B cell (primary cell): ENCODE results near the gene ERG. TPM values are rescaled to one million over a fixed set of nuclear protein-coding genes. Genes with fewer than 3 reads are reported as not detected.

Experiments
- ATAC-seq: fragments of 200-7000 bp; cut with Tn5 transposase; one replicate; pipeline ENCODE4 v1.10.0; 2021; ENCODE audit warnings: low read depth, mild to moderate bottlenecking, moderate number of reproducible peaks, moderate library complexity
- CTCF ChIA-PET: fragments of 350-600 bp; sonication (Branson Sonifier 250); formaldehyde crosslinking; loops from one replicate; lab custom pipeline; 2021; ENCODE audit warnings: antibody characterized with exemption, inconsistent platforms; lab: Charles Lee
- POLR2A ChIA-PET: fragments of 350-600 bp; sonication (Branson Sonifier 250); formaldehyde crosslinking; loops from one replicate; lab custom pipeline; 2021; ENCODE audit warnings: antibody characterized with exemption; lab: Charles Lee
- DNase-seq: peaks from one replicate; pipeline ENCODE4 v3.0.0; 2013
- H2AFZ ChIP-seq: 2 replicates; pipeline ENCODE4 v1.6.1; 2012; ENCODE audit warnings: mild to moderate bottlenecking, low read depth, low read length; ENCODE audit not compliant: insufficient read depth, poor library complexity, severe bottlenecking
- H3K27ac ChIP-seq, 2 donors: 1 replicate in 1 of 2; 2 replicates in 1 of 2; pipeline ENCODE4 v1.5.1; 2012 to 2013; ENCODE audit warnings: low read length in 2 of 2, mild to moderate bottlenecking in 2 of 2, moderate library complexity in 1 of 2
- H3K27me3 ChIP-seq, 4 experiments: fragments of 200-600 bp in 1 of 4; sonication (generic) in 1 of 4; replicated peaks in 1 of 4; 1 replicate in 2 of 4; 2 replicates in 2 of 4; pipeline versions ENCODE4 v1.6.1 to v1.7.0; 2013 to 2016; ENCODE audit warnings: low read length in 3 of 4, mild to moderate bottlenecking in 2 of 4, mixed read lengths in 1 of 4, moderate library complexity in 1 of 4; ENCODE audit not compliant: insufficient read depth in 4 of 4, control insufficient read depth in 3 of 4; ENCODE audit errors: control extremely low read depth in 1 of 4
- H3K36me3 ChIP-seq, 2 experiments: replicated peaks in 1 of 2; 1 replicate in 1 of 2; 2 replicates in 1 of 2; pipeline versions ENCODE4 v1.6.1 to v1.7.1; 2013; ENCODE audit warnings: low read length in 1 of 2; ENCODE audit not compliant: insufficient read depth in 2 of 2, control insufficient read depth in 1 of 2; ENCODE audit errors: control extremely low read depth in 1 of 2, extremely low read depth in 1 of 2
- H3K4me1 ChIP-seq, 2 donors: fragments of 200-600 bp in 1 of 2; sonication (generic) in 1 of 2; 1 replicate in 1 of 2; 2 replicates in 1 of 2; pipeline versions ENCODE4 v1.5.1 to v1.6.1; 2013 to 2017; ENCODE audit warnings: low read length in 2 of 2; ENCODE audit not compliant: control insufficient read depth in 2 of 2, insufficient read depth in 2 of 2
- H3K4me2 ChIP-seq: replicated peaks from 2 replicates; pipeline ENCODE3; 2012; ENCODE audit warnings: mild to moderate bottlenecking, low read depth, low read length; ENCODE audit not compliant: poor library complexity, severe bottlenecking
- H3K4me3 ChIP-seq, 5 experiments: fragments of 200-600 bp in 1 of 5; sonication (generic) in 1 of 5; 1 replicate in 3 of 5; 2 replicates in 2 of 5; pipeline versions ENCODE4 v1.5.1 to v1.7.0; 2011 to 2016; ENCODE audit warnings: low read length in 4 of 5, mild to moderate bottlenecking in 4 of 5, low read depth in 2 of 5, control low read depth in 1 of 5, moderate library complexity in 1 of 5; ENCODE audit not compliant: insufficient read depth in 1 of 5; ENCODE audit errors: control extremely low read depth in 1 of 5, extremely low read depth in 1 of 5
- H3K79me2 ChIP-seq: fragments of 200-600 bp; sonication (generic); one replicate; pipeline ENCODE4 v1.6.0; 2016; ENCODE audit warnings: low read length; ENCODE audit not compliant: control insufficient read depth, insufficient read depth
- H3K9ac ChIP-seq: fragments of 200-600 bp; sonication (generic); 2 replicates; pipeline ENCODE4 v1.6.1; 2017; ENCODE audit warnings: mild to moderate bottlenecking, low read length, moderate library complexity
- H3K9me3 ChIP-seq, 3 donors: one replicate each; pipeline versions ENCODE4 v1.6.1 to v1.7.1; 2013; ENCODE audit warnings: low read length in 2 of 3; ENCODE audit not compliant: control insufficient read depth in 2 of 3, insufficient read depth in 1 of 3; ENCODE audit errors: control extremely low read depth in 1 of 3
- H4K20me1 ChIP-seq: 2 replicates; pipeline ENCODE4 v1.6.0; 2012; ENCODE audit warnings: mild to moderate bottlenecking, low read length; ENCODE audit not compliant: insufficient read depth, control insufficient read depth, poor library complexity, severe bottlenecking
- H3K27ac Mint-ChIP-seq: one replicate; pipeline ENCODE4 v1.8.0; 2021; ENCODE audit warnings: mixed read lengths
- H3K27me3 Mint-ChIP-seq: one replicate; pipeline ENCODE4 v1.8.0; 2021; ENCODE audit warnings: mixed read lengths
- H3K4me1 Mint-ChIP-seq: one replicate; pipeline ENCODE4 v1.8.0; 2021; ENCODE audit warnings: mixed read lengths
- H3K4me3 Mint-ChIP-seq: one replicate; pipeline ENCODE4 v1.8.0; 2021; ENCODE audit warnings: mixed read lengths
- H3K9me3 Mint-ChIP-seq: one replicate; pipeline ENCODE4 v1.8.0; 2022; ENCODE audit warnings: mixed read lengths; ENCODE audit not compliant: insufficient read depth
- EZH2 ChIP-seq: IDR thresholded peaks from 2 replicates; pipeline ENCODE4 v1.6.1; 2012; ENCODE audit warnings: borderline replicate concordance, low read depth, mild to moderate bottlenecking, moderate library complexity, low read length; ENCODE audit not compliant: insufficient read depth, poor library complexity, severe bottlenecking
- WGBS: methylation state at CpG from one replicate; pipeline ENCODE4 v1.1.5; 2013; ENCODE audit warnings: missing lambda C conversion rate; ENCODE audit not compliant: insufficient coverage; 5-methylcytosine and 5-hydroxymethylcytosine counted together
- intact Hi-C: fragments of 100-400 bp; cut with micrococcal nuclease; formaldehyde crosslinking; loops from one replicate; pipeline ENCODE4 v1.10.0; 2022
- polyA plus RNA-seq: library from polyadenylated mRNA; depleted of rRNA; stranded (reverse); fragments of >200 nt; gene quantifications from 2 replicates; pipeline ENCODE4 v1.2.3, GENCODE V29; 2012
- total RNA-seq, 2 donors: library from RNA; stranded (reverse); fragments of 120-200 nt in 1 of 2; gene quantifications; 1 replicate in 1 of 2; 2 replicates in 1 of 2; pipeline versions ENCODE4 v1.2.3 to v1.2.4, GENCODE V29; 2013 to 2022
- TF ChIP-seq, protein P1 (sequence below): fragments of 200-600 bp; IDR thresholded peaks from one replicate; pipeline ENCODE4 v1.8.0; 2022; ENCODE audit warnings: antibody characterized with exemption, mild to moderate bottlenecking

Gene ERG
- total and polyA plus RNA-seq, 2 donors (not counting 1 experiment from before 2014, with no cell fraction given): 0.17 TPM; not detected in 1

DNA sequence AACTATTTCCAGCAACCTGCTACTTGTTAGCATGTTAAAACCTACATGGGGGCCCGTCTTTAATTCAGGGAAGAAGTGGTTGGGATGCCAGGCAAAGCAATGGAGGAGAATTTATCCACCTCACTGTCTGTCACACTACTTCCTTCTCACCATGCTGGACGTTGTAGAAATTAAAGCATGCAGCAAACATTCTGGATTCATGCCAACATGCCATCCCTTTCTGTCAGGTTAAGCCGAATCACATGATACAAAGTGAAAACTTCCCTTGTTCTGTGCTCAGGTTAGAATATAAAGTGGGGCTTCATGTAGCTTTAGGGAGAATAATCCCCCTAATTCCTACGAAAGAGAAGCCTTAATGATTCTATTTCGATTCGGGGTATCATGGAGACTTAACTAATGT lies 95.5 kb downstream of the ERG start:
- H3K36me3 ChIP-seq: no peaks in the 10 kb centered on the region
- H3K9me3 ChIP-seq: peaks cover 0 to 5% (median 0%) of the 10 kb centered on the region in 3 donors
- intact Hi-C loops: no loop called here
- H3K27ac Mint-ChIP-seq: no peak overlapping the region
- DNase-seq (no peak), ATAC-seq (no peak)
- no peaks in the 10 kb centered on the region for H4K20me1 ChIP-seq
- no peak overlapping the region for H3K4me3 Mint-ChIP-seq
- H3K27me3 ChIP-seq: no peaks in the 10 kb centered on the region
- no peak overlapping the region for H3K4me2 ChIP-seq
- H3K4me3 ChIP-seq: no peak overlapping the region
- TF ChIP-seq EZH2: no peak
- POLR2A ChIA-PET: no interaction called here
- no peaks in the 10 kb centered on the region for H3K79me2 ChIP-seq
- no peak overlapping the region for H3K27ac ChIP-seq
- H3K9me3 Mint-ChIP-seq: no peaks in the 10 kb centered on the region
- CTCF ChIA-PET: no interaction called here
- no peaks in the 10 kb centered on the region for H3K4me1 ChIP-seq
- no CpG with 5 or more reads among the region's 6 CpGs for WGBS
- H3K4me1 Mint-ChIP-seq: no peaks in the 10 kb centered on the region
- no peak overlapping the region for H2AFZ ChIP-seq
- no peaks in the 10 kb centered on the region for H3K27me3 Mint-ChIP-seq
- no peak overlapping the region for H3K9ac ChIP-seq

DNA sequence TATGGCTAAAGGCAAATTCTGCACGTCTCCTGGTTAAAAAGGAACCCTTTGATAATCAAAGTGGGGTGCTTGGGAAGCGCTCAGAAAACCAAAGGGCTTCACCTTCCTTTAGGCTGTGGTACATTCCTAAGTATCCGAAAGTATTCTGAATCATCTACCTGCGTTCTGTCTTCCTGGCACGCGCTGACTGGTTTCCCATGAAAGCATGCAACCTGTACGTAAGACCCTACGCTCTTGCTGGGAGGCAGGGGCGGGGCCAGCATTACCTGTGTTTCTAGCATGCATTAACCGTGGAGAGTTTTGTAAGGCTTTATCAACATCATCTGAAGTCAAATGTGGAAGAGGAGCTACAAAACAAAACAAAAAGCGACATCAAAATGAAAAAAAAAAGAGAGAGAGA lies 96.0 kb downstream of the ERG start:
- WGBS: 92% methylated on average over 9 of the region's 11 CpGs
- no peaks in the 10 kb centered on the region for H3K4me1 Mint-ChIP-seq
- no peak overlapping the region for H3K27ac Mint-ChIP-seq
- TF ChIP-seq, protein P1, sequence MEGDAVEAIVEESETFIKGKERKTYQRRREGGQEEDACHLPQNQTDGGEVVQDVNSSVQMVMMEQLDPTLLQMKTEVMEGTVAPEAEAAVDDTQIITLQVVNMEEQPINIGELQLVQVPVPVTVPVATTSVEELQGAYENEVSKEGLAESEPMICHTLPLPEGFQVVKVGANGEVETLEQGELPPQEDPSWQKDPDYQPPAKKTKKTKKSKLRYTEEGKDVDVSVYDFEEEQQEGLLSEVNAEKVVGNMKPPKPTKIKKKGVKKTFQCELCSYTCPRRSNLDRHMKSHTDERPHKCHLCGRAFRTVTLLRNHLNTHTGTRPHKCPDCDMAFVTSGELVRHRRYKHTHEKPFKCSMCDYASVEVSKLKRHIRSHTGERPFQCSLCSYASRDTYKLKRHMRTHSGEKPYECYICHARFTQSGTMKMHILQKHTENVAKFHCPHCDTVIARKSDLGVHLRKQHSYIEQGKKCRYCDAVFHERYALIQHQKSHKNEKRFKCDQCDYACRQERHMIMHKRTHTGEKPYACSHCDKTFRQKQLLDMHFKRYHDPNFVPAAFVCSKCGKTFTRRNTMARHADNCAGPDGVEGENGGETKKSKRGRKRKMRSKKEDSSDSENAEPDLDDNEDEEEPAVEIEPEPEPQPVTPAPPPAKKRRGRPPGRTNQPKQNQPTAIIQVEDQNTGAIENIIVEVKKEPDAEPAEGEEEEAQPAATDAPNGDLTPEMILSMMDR: no peak
- no peak for TF ChIP-seq EZH2
- no peak overlapping the region for H3K4me3 ChIP-seq
- ChIA-PET POLR2A (no interaction called here), CTCF (no interaction called here)
- no peaks in the 10 kb centered on the region for H3K4me1 ChIP-seq
- H3K9me3 Mint-ChIP-seq: no peaks in the 10 kb centered on the region
- no peak for DNase-seq
- H3K36me3 ChIP-seq: no peaks in the 10 kb centered on the region
- H3K27ac ChIP-seq: no peak overlapping the region
- no peaks in the 10 kb centered on the region for H3K27me3 ChIP-seq
- no peaks in the 10 kb centered on the region for H4K20me1 ChIP-seq
- ATAC-seq: no peak
- H3K27me3 Mint-ChIP-seq: no peaks in the 10 kb centered on the region
- no peak overlapping the region for H2AFZ ChIP-seq
- H3K79me2 ChIP-seq: no peaks in the 10 kb centered on the region
- H3K9ac ChIP-seq: no peak overlapping the region
- no peak overlapping the region for H3K4me2 ChIP-seq
- no peak overlapping the region for H3K4me3 Mint-ChIP-seq
- intact Hi-C loops: no loop called here
- H3K9me3 ChIP-seq: peaks cover 0 to 5% (median 0%) of the 10 kb centered on the region in 3 donors
